HG03439 (cell line): ENCODE results near the gene MSANTD1.
"Not testable (repeated sequence)": the region's sequence is repeated elsewhere in the genome, so short reads cannot be mapped to it uniquely, and the experiment has no call there.

Experiments
- ATAC-seq: cut with Tn5 transposase; IDR thresholded peaks from one replicate; pipeline ENCODE4 v1.9.1; 2021; ENCODE audit warnings: mild to moderate bottlenecking, moderate library complexity; ENCODE audit not compliant: unreplicated experiment

Gene MSANTD1

DNA sequence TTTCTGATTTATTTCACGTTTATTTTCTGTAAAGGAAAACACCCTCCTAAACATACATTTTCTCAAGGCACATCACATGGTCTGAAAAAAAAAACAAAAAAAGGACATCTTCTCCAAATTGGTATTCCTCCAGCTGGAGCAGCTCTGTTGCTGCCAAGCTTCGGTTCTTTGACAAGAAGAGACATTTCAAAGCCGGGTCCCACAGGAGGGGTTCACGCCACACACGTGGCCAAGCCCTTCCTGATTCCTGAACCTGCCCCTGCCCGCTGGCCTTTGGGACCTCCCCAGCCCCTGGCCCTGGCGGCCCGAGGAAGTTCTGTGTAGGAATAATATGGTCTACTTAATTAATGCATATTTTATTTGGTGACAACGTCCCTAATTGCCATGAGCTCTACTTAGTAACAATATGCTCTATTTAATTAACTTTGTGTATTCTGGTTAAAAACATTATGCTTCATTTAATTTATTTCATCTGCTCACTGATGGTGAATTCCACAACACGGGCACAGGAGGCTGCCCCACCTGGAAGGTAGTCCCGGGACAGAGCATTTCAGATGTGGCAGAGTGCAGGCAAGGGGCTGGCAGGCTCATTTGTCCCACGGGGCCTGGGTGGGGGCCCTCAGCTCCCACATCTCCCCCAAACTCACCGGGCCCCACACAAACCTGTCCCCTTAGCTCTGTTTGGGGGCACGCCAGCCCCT lies 38.5 kb downstream of the MSANTD1 start:
- no peak for ATAC-seq

DNA sequence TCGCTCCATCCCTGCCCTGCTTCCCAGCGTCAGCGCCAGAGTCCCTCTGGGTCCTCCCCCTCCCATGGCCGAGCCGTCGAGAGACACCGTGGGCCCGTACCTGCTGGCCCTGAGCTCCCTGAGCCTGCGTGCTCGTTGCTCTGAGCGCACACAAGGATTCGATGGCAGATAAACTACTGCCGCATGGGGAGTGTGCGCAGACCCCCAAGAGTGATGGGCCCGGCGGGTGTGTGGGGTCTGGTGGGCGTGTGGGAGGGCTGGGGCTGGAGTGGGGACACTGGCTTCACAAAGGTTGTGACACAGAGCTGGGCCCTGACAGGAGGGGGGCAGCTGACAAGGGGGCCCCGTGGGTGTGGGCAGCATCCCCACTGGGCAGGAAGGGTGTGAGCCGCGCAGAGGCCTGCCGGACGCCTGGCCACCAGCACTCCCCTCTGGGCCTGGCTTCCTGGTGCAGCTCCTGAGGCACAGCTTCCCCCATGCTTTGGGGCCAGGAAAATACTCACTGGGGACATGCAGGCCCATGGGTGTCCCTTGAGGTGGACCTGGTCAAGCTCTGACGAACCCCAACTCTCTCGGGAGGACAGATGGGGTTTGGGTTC lies 39.1 kb downstream of the MSANTD1 start:
- ATAC-seq: no peak

DNA sequence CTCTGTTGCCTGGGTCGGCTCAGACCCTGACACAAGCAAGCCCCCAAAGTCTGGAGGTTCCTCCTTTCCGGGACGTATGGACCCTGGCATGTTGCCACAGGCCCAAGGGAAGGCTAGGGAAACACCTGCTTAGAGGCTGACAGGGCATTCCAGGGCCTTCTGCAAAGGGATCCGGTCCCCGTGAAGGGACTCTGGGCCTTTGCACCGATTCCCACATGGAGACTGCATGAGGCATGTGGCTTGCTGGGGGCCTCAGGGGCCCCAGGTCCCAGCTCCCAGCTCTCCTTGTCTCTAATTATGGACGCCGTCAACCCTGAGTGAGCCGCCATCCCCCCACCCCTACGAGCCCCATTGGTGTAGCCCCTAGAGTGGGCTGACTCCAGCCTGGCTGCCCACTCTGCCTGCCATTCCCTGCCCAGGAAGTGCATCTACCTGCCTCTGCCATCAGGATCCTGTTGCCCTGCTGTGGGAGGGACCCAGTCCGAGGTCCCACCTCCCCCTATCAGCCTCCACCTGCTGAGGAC lies 39.7 kb downstream of the MSANTD1 start:
- no peak for ATAC-seq

DNA sequence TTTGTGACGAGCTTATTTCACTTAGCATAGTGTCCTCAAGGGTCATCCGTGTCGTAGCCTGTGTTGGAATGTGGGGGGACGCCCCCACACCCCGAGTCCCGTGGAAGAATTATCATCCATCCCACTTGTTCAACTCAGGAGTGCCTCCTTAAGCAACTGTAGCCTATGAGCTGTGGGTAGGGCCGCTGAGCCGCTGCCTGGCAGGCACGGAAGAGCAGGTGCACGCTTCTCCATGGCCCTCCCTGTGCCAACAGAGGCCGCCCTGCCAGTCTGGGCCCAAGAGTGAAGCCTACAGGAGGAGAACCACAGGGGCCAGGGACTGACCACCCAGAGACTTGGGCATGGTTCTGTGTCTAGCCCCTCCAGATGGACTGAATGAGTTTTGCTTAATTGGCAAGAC lies 41.5 kb downstream of the MSANTD1 start:
- no peak for ATAC-seq

DNA sequence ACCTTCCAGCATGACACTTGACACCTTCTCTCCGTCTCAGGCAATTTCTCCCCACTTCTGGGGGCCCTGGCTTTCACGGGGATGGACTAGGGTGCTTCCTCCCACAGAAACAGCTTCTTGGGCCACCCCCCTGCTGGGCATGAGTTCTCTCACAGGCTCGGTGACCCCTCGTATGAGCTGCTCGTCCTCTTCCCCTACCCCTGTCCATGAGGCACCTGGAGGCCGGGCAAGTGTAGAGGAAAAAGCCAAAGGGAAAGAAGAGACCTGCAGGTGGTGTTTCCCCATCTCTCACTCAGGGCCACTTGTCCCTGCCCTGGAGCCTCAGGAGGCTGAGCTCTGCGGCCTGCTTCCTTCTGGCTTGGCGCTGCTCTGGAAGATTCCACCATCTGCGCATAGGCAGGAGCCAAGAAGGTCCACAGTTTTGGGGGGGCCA lies 41.9 kb downstream of the MSANTD1 start:
- ATAC-seq: no peak

DNA sequence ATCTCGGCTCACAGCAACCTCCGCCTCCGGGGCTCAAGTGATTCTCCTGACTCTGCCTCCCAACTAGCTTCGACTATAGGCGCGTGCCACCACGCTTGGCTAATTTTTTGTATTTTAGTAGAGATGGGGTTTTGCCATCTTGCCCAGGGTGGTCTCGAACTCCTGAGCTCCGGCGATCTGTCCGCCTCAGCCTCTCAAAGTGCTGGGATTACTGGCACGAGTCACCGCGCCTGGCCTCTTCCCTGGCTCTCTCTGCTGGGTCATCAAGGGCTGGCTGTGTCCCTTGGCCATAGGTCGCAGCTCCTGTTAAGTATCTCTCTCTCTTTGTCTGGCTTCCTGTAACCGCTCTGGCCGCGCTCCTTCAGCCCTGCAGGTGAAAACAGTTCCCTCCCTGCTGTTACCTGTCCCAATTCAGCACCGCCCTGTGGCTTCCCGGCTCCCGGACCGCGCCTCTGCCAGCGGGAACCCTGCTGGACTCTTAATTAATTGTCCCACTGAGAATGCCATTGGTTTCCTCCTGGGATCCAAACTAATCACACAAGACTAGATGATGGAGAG lies 42.5 kb downstream of the MSANTD1 start:
- ATAC-seq: no peak

DNA sequence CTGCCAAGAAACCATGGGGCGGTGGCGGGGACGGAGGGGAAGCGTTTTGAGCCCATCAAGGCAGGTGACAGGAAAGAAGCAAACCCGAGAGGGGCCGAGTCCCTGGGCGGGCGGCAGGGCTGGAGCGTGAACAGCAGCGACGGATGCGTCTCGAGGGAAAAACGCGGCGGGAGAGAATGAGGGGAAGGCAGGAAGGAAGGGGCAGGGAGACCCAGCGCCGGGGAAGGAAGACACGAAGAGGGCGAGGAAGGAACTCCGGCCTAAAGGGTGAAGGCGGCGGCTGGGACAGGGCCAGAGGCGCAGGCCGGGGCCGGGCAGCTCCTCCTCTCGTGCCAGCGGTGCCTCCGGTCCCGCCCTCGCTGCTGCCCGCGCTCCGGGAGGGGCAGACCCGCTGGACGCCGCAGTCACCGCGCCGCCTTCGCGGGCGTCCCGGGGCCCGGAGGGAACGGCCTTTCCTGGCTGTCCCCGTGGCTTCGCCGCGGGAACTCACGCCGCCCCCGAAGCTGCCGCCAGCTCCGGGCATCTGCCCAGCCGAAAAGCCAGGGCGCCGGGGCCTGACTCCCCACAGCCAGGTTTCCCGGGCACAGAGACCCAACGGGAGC lies 43.1 kb downstream of the MSANTD1 start:
- peak; percentile 17 for ATAC-seq

DNA sequence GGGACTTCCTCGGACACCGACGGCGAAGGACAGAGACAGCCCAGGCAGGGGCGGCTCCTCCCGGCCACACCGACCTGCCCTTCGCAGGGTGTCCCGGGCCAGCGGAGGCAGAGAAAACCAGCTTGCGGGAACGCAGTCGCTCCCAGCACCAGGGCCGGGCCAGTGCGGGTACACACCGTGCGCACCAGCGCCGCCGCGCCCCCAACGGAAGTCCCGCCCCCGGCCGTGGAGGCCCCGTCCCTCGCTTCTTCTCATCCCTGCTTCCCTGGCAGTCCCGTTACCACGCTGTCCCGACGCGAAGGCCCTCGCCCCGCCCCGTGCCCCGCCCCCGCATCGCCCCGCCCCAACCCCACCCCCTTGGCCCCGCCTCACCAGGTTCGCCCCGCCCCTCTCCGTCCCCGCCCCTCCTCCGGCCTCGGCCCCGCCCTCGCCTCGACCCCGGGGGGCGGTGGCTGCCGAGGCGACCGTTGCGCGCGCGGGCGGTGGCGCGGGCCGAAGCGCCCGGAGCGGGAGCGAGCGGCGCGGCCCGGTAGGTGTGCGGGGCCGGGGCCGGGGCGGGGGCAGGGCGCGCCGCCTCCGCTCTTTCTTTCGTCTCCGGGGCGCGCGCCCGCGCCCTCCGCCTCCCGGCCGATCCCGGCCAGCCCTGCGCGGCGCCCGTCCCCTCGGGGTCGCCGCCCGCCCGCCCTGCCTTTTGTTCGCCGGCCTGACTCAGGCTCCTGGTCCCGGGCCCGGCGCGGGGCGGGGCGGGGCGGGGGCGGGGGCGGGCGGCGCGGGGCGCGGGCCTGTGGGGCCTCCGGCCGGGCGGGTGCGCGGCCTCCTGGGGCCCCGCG lies 43.8 kb downstream of the MSANTD1 start, which contains the start of gene RGS12:
RGS12 (plus strand) TSS at position 451 of the 830 bp plus-strand sequence. CDS start 23,150 bp downstream, outside the sequence.
- peak; percentile 85 for ATAC-seq

DNA sequence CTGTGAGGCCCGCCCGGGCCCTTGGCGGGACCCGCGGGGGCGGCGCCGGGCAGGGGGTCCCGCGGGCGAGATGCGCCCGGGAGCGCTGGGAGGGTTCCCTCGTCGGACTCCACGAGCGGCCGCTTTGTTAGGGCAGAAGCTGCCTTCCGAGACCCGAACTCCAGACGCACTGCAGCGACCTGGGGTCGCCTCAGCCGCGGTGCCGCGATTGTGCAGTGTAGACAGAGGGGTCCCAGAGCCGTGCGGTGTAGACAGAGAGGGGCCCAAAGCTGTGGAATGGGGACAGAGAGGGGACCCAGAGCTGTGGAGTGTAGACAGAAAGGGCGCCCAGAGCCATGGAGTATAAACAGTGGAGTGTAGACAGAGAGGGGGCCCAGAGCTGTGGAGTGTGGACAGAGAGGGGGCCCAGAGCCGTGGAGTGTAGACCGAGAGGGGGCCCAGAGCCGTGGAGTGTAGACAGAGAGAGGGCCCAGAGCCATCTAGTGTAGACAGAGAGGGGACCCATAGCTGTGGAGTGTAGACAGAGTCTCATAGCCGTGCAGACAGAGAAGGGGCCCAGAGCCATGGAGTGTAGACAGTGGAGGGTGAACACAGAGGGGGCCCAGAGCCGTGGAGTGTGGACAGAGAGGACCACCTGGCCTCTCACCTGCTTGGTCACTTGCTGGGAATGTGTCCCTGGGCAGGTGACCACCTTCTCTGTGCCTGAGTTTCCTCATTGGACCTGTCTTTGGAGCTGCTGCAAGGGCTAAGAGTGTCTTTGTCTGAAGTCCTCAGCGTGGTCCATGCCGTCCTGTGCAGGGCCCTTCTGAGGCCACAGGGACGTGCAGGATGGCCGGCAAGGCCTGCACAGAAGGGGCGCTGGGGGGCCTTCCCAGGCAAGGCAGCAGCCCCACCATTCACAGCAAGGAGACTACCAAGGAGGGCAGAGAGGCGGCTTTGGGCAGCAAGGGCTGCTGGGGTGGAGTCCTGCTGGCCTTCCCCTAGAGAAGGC lies 44.7 kb downstream of the MSANTD1 start:
- ATAC-seq: no peak

DNA sequence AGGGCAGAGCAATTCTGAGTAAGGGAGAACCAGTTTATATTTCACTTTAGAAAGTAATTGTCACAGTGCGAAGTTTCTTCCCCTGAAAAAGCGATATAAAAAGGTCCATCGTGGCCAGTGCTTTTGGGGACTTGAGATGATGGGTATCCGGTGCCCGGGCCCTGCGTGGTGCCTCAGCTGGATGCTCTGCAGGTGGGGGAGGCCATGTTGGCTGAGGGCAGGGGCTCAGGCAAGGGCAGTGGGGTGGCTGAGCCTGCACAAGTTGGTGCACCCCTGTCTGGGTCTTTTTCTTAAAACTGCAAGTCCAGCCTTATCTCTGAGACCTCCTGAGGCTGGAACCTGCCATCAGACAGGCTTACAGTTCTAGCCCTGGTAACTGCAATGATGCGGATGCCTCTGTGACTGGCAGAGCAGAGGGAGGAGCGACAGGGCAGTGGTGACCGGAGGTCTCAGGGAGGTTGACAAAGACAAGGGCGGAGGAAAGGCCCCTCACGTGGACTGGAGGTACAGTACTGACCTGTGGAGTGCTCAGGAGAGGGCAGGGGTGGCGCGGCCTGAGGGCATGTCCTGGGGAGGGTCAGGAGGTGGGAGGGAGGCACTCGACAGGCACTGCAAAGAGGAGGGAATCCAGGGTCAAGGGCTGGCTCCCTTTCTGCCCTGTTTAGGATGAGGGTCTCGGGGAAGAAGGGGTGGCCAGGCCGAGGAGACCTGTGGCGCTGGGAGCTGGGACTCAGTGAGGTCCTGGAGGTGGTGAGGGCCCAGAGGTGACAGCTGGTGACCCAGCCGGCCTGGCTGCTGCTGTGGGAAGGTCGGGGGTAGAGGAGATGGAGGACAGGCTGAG lies 45.7 kb downstream of the MSANTD1 start:
- no peak for ATAC-seq

DNA sequence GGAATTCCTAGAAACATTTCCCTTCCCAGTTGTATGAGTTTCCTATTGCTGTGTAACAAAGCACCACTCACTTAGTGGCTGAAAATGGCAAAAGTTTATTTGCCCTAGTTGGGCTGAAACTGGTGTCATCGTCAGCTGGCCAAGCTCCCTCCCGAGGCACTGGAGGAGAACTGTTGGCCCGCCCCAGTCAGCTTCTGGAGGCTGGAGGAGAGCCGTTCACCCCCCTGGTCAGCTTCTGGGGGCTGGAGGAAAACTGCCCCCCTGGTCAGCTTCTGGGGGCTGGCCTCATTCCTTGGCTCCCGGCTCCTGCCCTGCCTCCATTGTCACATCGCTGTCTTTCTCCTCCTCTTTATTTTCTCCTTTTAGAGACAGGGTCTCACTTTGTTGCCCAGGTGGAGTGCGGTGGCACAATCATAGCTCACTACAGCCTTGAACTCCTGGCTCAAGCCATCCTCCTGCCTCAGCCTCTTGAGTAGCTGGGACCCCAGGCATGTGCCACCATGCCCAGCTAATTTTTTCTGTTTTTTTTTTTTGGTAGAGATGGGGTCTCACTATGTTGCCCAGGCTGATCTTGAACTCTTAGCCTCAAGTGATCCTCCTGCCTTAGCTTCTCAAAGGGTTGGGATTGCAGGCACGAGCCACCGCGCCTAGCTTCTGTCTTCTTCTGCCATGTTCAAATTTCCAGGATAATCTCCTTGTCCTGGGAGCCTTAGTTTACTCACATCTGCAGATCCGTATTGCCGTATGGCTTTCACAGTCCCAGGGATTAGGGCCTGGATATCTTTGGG lies 47.1 kb downstream of the MSANTD1 start:
- no peak for ATAC-seq

DNA sequence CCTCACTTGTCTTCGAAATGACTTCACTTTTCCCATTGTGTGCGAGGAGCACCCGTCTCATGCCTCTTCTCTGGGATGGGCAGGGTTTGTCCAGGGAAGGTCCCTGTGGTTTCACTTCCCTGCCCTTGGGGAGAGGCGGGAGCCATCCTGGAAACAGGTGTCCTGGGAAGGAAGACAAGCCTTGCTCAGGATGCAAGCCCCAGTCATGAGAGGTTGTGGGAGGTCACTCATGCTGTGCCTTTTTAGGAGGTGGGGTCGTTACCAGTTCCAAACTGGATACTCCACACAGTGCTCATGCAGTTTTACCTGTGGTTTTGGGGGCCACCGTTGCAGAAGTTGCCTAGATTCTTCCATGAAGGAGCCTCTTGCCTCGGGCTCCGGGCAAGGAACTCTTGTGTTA lies 47.7 kb downstream of the MSANTD1 start:
- ATAC-seq: no peak

DNA sequence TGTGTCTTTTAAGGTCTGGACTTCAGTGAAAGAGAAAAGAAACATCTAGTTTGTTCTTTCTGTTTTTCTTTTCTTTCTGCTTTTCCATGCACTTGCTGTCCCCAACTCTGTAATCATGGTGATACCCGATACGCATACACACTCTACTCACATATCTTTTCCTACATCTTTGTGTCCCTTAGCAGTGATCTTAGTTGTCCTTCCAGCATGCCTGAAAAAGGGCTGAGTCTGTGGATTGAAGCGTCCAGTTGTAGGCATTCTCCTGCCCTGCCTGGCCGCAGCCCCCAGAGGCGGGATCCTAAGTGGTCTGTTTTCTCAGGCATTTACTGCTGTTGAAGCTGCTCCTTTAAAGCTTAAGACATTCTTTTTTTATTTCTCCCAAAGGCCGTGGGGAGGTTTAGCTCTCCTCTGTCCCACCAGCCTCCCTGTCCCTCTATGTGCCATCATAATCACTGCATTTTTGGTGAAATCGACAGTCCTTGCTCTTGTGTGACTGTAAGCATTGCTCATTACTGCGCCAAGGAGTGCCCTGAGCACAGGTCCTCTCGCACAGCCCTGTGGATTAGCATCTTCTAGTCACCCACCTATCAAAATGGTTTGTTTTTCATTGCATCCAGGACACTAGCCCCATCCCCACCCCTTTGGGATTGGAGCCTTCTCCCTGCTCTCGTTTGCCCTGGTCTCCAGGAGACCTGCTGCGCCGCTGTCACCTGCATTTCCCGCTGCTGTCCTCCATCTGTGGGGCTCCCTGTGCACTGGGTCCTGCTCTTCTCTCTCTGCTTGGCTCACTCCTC lies 48.3 kb downstream of the MSANTD1 start:
- no peak for ATAC-seq

DNA sequence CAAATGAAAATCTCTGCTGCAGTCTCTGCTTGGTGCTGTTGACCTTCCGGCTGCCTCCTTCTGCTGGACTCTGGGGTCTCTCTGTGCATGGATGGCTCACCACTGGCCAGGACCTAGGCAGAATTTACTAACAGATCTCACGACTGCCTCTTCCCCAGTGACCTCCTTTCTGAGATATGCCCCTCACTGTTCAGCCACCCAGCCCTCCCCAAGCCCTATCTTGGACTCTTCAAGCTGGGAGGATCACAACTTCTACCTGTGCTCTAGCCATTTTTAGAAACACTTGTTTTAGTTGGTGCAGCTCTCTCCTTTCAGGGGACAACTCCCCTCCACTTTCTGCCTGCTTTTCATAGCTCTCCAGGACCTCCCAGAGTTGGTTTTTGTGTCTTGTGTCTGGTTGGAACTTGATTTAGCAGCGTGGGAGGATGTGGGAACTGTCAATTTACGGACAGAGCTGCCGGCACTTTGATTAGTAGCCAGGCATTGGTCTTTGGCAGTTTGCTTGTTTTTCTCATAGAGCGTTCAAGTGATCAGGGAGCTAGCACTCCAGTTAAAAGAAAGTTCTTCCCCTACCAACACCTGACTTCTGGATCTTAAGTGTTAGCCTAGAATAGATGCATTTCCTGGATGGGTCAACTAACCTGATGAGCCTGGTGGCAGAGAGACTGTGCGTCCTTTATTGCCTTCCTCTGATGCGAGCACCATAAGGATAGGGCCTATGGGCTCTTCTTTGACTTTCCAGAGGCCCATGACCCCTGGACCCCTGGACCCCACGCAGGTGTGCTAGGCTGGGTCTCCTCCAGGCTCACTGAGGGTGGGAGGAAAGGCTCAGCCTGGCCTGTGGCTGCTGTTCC lies 50.4 kb downstream of the MSANTD1 start:
- no peak for ATAC-seq

DNA sequence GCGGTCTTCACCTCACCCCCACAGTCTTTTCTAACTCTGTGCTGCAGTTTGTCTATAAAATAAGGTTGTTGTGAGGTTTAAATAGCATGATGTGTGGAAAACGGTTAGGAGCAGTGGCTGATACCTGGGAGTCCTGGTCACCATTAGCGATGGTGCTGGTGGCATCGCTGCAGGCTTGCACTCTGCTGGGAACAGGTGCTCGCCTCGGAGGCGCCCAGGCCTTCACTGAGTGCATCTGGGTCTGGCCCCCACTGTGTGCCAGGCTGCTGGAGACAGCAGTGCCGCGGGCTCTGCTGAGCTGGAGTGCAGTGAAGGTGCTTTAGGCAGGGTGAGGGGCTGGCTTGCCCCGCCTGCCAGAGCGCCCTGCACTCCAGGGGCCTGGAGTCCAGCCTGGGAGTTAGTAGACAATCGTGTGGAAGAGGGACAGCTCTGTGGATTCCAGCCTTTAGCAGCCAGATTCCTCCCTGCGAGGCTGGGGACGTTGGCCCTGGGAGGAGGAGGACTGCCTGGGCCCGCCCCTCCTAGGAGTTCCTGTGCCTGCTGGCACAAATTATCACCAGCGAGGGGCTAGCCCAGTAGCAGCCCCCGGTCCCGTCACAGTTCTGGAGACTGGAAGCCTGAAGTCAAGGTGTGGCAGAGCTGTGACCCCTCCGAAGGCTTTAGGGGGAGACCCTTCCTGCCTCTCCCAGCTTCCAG lies 51.2 kb downstream of the MSANTD1 start:
- ATAC-seq: no peak

DNA sequence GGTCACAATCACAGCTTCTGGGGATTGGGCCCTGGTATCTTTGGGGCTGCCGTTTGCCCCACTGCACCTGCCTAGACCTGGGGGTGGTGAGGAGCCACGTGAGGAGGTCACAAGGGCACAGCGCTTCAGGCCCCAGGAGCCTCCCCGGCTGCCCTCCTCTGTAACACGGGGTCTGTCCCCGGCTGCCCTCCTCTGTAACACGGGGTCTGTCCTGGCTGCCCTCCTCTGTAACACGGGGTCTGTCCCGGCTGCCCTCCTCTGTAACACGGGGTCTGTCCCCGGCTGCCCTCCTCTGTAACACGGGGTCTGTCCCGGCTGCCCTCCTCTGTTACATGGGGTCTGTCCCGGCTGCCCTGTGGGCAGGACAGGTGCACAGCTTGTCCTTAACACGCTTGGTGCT lies 51.9 kb downstream of the MSANTD1 start:
- ATAC-seq: not testable (repeated sequence)
